ENCODE data around the gene CDON.

The CDON gene

DNA sequence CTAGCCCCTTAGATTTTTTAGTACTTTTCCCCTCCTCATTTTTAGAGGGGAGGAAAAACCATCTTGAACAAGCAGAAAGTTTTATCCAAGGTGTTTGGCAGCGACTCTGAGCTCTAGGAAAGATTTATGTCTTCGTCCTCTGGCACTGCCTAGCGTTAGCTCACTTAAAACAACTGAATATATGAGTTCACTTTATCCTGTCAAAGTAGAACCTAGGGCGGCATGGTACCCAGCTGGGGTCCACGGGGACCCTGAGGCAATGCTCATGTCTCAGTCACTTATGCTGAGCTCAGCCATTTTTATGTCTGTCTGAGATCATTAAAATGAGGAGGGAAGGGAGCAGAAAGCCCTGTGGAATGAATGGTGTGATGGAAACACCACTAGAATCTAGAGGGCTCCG lies 131.0 kb downstream of the CDON start:
- no peak for TF ChIP-seq CTCF (IDR thresholded peaks at IDR 0.05; ENCODE audit: low read depth, low read length)
- no peak overlapping the region for H3K4me3 ChIP-seq (replicated peaks in 1 of 2; ENCODE audit: low read depth in 2 of 2, low read length in 2 of 2)
- DNase-seq (ENCODE audit: low read depth in 2 of 2): no peak

DNA sequence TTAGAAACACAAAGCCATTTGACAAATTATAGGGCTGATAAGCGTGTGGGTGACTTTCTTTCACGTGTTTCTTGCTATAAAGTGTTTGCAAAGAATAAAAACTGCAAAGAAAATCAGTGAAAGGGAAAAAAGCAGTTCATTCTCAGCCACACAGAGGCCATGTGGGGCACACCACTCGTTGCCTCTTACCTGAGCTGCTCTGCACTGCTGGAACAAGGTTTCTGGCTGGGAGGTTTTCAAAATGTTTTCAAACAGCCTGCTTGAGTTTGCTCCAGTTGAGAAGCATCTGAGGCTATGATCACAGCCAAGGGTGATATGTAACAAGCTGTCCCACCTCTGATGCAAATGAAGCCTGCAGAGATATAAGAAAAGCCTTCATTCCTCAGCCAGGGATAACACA lies 131.6 kb downstream of the CDON start:
- DNase-seq (ENCODE audit: low read depth in 2 of 2): no peak
- no peak overlapping the region for H3K4me3 ChIP-seq (replicated peaks in 1 of 2; ENCODE audit: low read depth in 2 of 2, low read length in 2 of 2)
- no peak for TF ChIP-seq CTCF (IDR thresholded peaks at IDR 0.05; ENCODE audit: low read depth, low read length)

DNA sequence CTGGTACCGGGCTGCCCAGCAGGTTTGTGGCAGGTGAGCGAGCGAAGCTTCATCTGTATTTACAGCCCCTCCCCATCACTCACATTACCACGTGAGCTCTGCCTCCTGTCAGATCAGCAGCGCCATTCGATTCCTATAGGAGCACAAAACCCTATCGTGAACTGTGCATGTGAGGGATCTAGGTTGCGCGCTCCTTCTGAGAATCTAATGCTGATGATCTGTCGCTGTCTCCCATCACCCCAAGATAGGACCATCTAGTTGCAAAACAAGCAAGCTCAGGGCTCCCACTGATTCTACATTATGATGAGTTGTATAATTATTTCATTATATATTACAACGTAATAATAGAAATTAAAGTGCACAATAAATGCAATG lies 132.6 kb downstream of the CDON start:
- no peak overlapping the region for H3K4me3 ChIP-seq (replicated peaks in 1 of 2; ENCODE audit: low read depth in 2 of 2, low read length in 2 of 2)
- TF ChIP-seq CTCF (IDR thresholded peaks at IDR 0.05; ENCODE audit: low read depth, low read length): no peak
- DNase-seq (ENCODE audit: low read depth in 2 of 2): no peak

DNA sequence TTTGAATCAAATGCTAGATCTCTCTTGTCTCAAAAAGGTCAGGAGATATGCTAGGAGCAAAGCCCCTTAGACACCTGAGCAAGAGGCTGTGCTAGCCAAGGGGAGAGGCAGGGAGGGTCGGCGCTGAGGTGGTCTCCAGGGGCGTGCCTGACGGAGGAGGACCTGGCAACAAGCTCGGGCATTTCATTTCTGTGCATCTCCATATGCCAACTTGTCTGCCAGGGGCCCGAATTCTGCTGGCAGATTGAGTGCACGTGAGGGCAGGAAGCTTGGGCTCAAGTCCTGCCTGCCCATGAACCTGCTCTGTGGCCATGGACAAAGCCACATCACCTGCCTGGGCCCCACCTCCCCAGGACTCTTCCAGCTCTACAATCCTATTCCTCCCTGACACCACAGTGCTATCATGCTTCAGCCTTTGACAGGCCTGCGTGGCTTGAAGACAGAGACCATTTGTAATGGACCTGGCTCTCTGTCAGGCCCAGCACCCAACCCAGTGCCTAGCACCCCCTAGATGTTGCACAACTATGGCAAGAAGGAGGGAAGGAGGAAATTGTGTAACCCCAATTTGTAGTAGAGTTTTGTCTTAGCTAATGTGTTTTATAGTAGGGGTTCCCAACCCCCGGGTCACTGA lies 133.1 kb downstream of the CDON start:
- H3K4me3 ChIP-seq (replicated peaks in 1 of 2; ENCODE audit: low read depth in 2 of 2, low read length in 2 of 2): no peak overlapping the region
- no peak for DNase-seq (ENCODE audit: low read depth in 2 of 2)
- TF ChIP-seq CTCF (IDR thresholded peaks at IDR 0.05; ENCODE audit: low read depth, low read length): no peak

DNA sequence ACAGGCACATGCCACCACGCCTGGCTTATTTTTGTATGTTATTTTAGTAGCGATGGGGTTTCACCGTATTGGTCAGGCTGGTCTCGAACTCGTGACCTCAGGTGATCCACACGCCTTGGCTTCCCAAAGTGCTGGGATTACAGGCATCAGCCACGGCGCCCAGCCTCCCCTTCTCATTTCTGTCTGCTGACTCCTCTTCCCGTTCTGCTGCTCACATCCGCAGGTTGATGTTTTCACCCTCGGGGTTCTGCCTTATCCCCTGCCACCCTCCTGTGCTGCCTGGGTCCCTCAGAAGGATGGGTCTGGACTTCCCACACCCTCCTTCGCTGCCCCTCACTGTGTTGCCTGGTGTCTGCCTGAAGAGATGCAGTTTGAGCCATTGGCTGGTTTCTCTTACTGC lies 136.0 kb downstream of the CDON start:
- no peak for TF ChIP-seq CTCF (IDR thresholded peaks at IDR 0.05; ENCODE audit: low read depth, low read length)
- H3K4me3 ChIP-seq (replicated peaks in 1 of 2; ENCODE audit: low read depth in 2 of 2, low read length in 2 of 2): no peak overlapping the region
- DNase-seq (ENCODE audit: low read depth in 2 of 2): no peak

DNA sequence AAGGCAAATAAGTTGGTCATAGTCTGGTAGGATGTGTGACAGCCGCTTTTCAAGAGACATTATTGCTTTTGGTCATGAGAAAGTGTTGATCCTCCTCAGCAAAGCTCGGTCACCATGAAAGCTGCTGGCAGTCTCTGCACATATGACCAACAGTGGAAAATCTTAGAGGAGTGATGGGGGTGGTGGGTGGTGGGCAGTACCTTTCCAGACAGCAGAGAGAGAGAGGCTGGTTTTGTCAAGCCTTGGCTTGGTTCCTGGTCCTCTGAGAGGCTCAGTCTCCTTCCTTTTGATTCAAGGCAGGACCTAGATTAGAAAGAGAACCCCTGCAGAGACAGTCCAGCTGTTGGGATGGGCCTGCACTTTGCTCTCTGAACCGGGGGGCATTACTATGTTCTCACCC lies 136.9 kb downstream of the CDON start:
- DNase-seq (ENCODE audit: low read depth in 2 of 2): no peak
- TF ChIP-seq CTCF (IDR thresholded peaks at IDR 0.05; ENCODE audit: low read depth, low read length): no peak
- no peak overlapping the region for H3K4me3 ChIP-seq (replicated peaks in 1 of 2; ENCODE audit: low read depth in 2 of 2, low read length in 2 of 2)

- DNase-seq (ENCODE audit: low read depth in 2 of 2): no peak
- H3K4me3 ChIP-seq (replicated peaks in 1 of 2; ENCODE audit: low read depth in 2 of 2, low read length in 2 of 2): no peak overlapping the region
- TF ChIP-seq CTCF (IDR thresholded peaks at IDR 0.05; ENCODE audit: low read depth, low read length): no peak
Observed at GRCh38 chr11:125925247-125925740, 137.4 kb downstream of the CDON start.
